Measurements from ENCODE around the gene PARD3.
"Not testable (repeated sequence)": the region's sequence is repeated elsewhere in the genome, so short reads cannot be mapped to it uniquely, and the experiment has no call there.

Gene PARD3

DNA sequence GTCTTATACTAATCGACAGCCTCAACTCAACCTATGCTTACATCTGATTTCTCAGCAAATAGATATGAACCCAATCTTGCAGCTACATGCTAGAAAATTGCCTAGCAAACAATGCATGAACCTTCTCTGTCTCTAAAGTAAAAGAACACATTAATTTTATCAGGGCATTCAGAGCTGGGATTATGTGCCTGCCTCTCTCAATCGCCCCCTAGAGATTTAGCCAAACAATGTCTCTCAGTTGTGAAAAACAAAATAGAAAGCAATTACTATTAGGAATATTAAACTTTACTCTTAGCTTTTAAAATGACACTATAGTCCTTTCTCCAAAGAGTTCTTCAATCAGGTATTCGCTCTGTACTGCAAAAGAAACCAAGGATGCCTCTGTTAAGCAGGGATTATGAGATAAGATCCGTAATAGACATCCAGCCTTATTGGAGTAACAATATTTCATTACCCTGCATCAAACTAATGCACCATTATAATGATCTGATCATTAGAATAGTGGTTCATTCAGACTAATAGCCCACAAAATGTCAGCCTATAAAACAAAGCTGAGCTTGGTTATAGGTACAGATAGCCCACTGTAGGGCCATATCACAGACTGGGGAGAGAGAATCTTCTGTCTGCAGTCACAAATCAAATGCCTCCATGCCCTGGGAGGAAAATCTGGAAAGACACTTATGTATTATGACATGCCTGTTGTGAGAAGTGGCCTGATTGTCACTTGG is 736.9 kb downstream of the PARD3 start:
- no peak for DNase-seq

DNA sequence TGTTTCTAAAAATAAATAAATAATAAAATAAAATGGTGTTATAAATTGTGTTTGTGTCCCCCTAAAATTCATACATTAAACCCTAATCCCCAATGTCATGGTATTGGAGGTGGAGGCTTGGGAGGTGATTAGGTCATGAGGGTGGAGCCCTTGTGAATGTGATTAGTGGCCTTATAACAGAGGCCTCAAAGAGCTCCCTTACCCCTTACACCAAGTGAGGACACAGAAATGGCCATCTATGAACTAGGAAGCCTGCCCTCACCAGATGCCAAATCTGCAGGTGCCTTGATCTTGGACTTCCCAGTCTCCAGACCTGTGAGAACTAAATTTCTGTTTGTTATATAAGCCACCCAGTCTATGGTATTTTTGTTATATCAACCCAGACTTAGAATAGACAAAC is 738.7 kb downstream of the PARD3 start:
- DNase-seq: no peak

DNA sequence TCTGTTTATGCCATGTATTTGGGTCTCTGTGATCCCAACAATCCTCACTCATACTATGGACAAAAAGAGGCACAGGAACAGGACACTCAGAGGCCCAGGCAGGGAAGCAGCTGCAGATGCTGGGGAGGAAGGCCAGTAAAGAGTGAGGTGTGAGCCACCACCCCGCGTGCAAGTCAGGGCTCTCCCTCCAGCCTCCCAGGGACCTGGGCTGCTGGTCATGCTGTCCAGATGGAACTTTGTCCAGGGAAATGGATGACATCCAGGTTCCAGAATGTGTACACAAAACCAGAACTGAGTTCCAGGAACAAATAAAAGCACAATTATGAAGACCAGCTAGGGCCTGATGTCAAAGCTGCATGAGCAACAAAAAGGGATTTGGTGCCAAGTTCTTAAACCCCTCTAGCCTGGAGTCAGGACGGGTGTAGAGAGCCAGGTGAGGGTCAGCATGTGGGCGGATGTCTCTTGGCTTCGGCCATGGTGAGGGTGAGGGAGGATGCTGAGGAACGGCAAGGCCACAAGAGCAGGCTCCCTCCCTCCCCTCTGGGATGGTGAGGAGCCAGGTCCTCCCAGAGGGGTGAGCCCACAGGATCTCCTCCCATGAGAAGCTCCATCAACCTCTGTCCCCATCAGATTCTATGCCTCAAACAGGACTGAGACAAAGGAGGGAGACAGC is 739.7 kb downstream of the PARD3 start:
- no peak for DNase-seq

DNA sequence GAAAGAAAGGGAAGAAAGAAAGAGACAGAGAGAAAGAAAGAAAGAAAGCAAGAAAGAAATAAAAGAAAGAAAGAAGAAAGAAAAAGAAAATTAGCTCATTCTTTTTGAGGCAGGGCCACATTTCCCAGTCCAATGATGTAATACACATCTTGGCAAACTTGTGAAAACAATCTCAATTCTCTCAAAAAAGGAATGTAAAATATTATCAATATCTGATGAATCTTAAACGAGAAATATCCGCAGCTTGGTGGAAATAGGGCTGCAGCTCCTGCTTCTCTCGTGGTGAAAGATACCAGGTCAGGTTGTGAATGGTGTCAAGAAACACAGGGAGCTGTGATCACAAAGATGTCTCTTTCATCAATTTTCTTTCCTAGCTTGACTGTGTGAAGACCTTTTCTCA is 741.0 kb downstream of the PARD3 start:
- no peak for DNase-seq

DNA sequence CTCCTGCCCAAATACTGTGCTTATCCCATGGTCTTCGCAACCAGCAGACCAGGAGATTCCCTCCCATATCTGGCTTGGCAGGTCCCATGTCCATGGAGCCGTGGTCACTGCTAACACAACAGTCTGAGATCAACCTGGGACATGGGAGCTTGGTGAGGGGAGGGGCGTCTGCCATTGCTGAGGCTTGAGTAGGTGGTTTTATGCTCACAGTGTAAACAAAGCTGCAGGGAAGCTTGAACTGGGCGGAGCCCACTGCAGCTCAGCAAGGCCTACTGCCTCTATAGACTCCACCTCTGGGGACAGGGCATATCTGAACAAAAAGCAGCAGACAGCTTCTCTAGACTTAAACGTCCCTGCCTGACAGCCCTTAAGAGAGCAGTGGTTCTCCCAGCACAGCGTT is 747.4 kb downstream of the PARD3 start:
- DNase-seq: not testable (repeated sequence)

DNA sequence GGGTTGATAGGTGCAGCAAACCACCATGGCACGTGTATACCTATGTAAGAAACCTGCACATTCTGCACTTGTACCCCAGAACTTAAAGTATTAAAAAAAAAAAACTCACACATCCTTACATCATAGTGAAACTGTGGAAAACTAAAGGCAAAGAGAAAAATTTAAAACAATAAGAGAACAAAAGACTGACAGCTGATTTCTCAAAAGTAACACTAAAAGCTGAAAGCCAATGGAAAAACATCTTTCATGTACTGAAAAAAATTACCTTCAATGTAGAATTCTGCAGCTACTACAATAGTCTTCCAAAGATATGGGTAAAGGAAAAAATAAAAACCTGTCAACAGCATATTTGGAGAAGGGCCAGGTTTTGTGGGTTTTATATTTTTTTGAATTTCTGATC is 751.5 kb downstream of the PARD3 start:
- DNase-seq: no peak

DNA sequence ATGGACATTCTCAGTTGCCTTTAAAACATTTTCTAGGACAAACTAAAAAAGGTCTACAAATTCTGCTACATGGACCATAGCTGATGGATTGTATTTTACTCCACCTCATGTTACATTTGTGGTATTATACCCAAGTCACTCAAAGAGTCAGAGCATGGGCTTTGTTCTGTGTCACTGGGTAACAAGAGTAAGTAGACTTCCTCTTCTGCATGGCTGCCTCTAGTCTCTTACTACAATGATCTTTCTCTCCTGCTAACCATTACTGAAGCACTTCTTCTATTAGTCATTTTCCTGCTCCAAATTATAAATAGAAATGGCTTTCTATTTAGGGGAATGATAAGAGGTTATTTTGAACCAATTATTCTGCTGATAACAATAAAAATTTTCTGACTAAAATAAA is 753.3 kb downstream of the PARD3 start:
- no peak for DNase-seq
